CD1c-positive myeloid dendritic cell (primary cell): ENCODE results near the gene NCF4.

Source experiments
- DNase-seq: peaks from one replicate; pipeline ENCODE4 v3.0.0-alpha.2; 2016; ENCODE audit errors: extremely low spot score

Gene NCF4

GRCh38 chr22:36922105-36922608, 61.4 kb downstream of the NCF4 start:
- DNase-seq: no peak

- no peak for DNase-seq
These were observed 61.9 kb downstream of the NCF4 start for GRCh38 chr22:36922711-36923110.

- DNase-seq: peak; percentile 47
These were observed 62.5 kb downstream of the NCF4 start for GRCh38 chr22:36923131-36923788.

GRCh38 chr22:36924151-36924698, 63.4 kb downstream of the NCF4 start:
- DNase-seq: no peak

- DNase-seq: no peak
These were observed 64.8 kb downstream of the NCF4 start for GRCh38 chr22:36925388-36926290.

- DNase-seq: no peak
These were observed 65.5 kb downstream of the NCF4 start for GRCh38 chr22:36926309-36926708.

- DNase-seq: no peak
These were observed 66.1 kb downstream of the NCF4 start for GRCh38 chr22:36926721-36927435.
